HG03039 (cell line): ENCODE measurements around the gene EFHD2.
"Not testable (repeated sequence)": the region's sequence is repeated elsewhere in the genome, so short reads cannot be mapped to it uniquely, and the experiment has no call there.

ENCODE experiments used
- ATAC-seq: cut with Tn5 transposase; IDR thresholded peaks from one replicate; pipeline ENCODE4 v1.9.1; 2021; ENCODE audit warnings: mild to moderate bottlenecking, moderate library complexity; ENCODE audit not compliant: unreplicated experiment

The EFHD2 gene

GRCh38 chr1:15471067-15471466 is 61.4 kb downstream of the EFHD2 start:
- not testable (repeated sequence) for ATAC-seq

- not testable (repeated sequence) for ATAC-seq
Measured at GRCh38 chr1:15471723-15472122, 62.0 kb downstream of the EFHD2 start.

GRCh38 chr1:15472587-15472986 is 62.9 kb downstream of the EFHD2 start:
- ATAC-seq, result no peak

- ATAC-seq, result no peak
Measured at GRCh38 chr1:15475752-15476314, 66.1 kb downstream of the EFHD2 start, which contains the start of gene CELA2B. Gene CELA2B (plus strand): TSS chr1:15476104. CDS start chr1:15476126, 22 bp downstream.

GRCh38 chr1:15476927-15477326 is 67.2 kb downstream of the EFHD2 start:
- ATAC-seq, result no peak

GRCh38 chr1:15477646-15478212 is 68.0 kb downstream of the EFHD2 start:
- ATAC-seq, result no peak
